Kidney epithelial cell (primary cell): ENCODE results near the gene KRTAP5-9. TPM values are rescaled to one million over a fixed set of nuclear protein-coding genes. Genes with fewer than 3 reads are reported as not detected.
"Not testable (repeated sequence)": the region's sequence is repeated elsewhere in the genome, so short reads cannot be mapped to it uniquely, and the experiment has no call there.

Experiments
- DNase-seq: peaks from one replicate; pipeline ENCODE4 v3.0.0-alpha.2; 2010; ENCODE audit warnings: low read depth
- H3K27me3 ChIP-seq: 2 replicates; pipeline ENCODE4 v1.6.0; 2011; ENCODE audit warnings: low read length; ENCODE audit not compliant: control insufficient read depth, insufficient read depth
- H3K36me3 ChIP-seq: 2 replicates; pipeline ENCODE4 v1.5.1; 2011; ENCODE audit warnings: low read length; ENCODE audit not compliant: control insufficient read depth, insufficient read depth
- H3K4me3 ChIP-seq: 2 replicates; pipeline ENCODE4 v1.5.1; 2011; ENCODE audit warnings: low read depth, mild to moderate bottlenecking, control low read depth, low read length
- total RNA-seq: library from RNA; depleted of rRNA; stranded (reverse); fragments of >200 nt; gene quantifications from 2 replicates; pipeline ENCODE4 v1.2.3, GENCODE V29; 2015
- TF ChIP-seq, protein P1 (sequence below): IDR thresholded peaks from 2 replicates; pipeline ENCODE4 v1.5.1; 2011; ENCODE audit warnings: mild to moderate bottlenecking, moderate library complexity, low read length, control low read depth, inconsistent platforms; ENCODE audit not compliant: insufficient read depth, poor library complexity, severe bottlenecking

Gene KRTAP5-9
- total RNA-seq, 1 donor from 2014 or later = not detected

DNA sequence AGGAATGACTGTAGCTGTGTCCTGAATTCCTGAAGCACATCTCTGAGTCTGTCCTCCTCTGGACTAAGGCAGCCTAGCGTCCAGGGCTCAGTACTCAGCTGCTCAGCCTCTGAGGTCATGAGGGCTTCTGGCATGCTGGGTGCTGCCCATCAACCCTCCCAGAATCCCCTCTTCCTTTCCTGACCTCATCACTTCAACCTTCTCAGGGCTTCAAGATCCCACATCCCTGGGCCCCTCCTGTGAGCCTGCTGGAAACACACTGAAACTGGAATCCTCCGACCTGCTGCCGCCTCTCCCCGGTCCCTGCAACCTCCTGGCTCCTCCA, 9.6 kb upstream of the KRTAP5-9 start:
- H3K27me3 ChIP-seq = peaks cover 4% of the 10 kb centered on the region
- no peaks in the 10 kb centered on the region for H3K36me3 ChIP-seq
- DNase-seq = no peak
- TF ChIP-seq, protein P1, sequence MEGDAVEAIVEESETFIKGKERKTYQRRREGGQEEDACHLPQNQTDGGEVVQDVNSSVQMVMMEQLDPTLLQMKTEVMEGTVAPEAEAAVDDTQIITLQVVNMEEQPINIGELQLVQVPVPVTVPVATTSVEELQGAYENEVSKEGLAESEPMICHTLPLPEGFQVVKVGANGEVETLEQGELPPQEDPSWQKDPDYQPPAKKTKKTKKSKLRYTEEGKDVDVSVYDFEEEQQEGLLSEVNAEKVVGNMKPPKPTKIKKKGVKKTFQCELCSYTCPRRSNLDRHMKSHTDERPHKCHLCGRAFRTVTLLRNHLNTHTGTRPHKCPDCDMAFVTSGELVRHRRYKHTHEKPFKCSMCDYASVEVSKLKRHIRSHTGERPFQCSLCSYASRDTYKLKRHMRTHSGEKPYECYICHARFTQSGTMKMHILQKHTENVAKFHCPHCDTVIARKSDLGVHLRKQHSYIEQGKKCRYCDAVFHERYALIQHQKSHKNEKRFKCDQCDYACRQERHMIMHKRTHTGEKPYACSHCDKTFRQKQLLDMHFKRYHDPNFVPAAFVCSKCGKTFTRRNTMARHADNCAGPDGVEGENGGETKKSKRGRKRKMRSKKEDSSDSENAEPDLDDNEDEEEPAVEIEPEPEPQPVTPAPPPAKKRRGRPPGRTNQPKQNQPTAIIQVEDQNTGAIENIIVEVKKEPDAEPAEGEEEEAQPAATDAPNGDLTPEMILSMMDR = no peak
- H3K4me3 ChIP-seq = no peak overlapping the region

DNA sequence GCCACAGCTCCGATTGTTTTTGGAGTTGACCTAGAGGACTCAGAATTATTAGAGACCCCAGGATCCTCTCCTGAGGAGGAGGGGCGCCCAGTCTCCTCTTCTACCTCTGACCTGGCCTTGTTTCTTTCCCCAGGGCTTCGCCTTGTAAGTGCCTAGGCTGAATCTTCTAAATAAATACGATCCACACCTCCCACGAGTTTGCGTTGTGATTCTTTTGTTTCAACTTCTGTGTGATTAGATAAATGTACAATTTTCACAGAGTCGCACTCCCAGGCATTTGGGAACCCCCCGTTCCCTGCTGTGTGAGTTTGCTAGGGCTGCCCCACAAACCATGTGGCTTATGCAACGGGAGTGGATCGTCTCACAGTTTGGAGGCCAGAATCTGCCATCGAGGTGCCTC, 9.2 kb upstream of the KRTAP5-9 start:
- no peaks in the 10 kb centered on the region for H3K36me3 ChIP-seq
- H3K4me3 ChIP-seq = no peak overlapping the region
- H3K27me3 ChIP-seq = peaks cover 4% of the 10 kb centered on the region
- no peak for DNase-seq
- TF ChIP-seq, protein P1 = no peak

DNA sequence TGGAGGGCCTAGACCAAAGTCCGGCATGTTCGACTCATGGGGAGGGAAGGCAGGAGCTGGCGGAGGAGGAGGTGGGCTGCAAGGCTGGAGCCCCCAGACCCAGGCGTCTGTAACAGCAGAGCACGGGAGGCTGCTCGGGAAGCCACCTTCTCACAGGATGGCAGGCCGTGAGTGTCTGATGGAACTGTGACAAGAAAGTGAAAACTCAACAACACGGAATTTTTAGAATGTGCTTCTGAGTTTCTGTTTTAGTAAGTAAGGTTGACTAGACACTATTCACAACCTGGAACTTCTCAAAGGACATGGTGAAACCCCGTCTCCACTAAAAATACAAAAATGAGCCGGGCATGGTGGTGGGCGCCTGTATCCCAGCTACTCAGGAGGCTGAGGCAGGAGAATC, 8.2 kb upstream of the KRTAP5-9 start:
- not testable (repeated sequence) for DNase-seq, H3K4me3 ChIP-seq, H3K36me3 ChIP-seq, H3K27me3 ChIP-seq

DNA sequence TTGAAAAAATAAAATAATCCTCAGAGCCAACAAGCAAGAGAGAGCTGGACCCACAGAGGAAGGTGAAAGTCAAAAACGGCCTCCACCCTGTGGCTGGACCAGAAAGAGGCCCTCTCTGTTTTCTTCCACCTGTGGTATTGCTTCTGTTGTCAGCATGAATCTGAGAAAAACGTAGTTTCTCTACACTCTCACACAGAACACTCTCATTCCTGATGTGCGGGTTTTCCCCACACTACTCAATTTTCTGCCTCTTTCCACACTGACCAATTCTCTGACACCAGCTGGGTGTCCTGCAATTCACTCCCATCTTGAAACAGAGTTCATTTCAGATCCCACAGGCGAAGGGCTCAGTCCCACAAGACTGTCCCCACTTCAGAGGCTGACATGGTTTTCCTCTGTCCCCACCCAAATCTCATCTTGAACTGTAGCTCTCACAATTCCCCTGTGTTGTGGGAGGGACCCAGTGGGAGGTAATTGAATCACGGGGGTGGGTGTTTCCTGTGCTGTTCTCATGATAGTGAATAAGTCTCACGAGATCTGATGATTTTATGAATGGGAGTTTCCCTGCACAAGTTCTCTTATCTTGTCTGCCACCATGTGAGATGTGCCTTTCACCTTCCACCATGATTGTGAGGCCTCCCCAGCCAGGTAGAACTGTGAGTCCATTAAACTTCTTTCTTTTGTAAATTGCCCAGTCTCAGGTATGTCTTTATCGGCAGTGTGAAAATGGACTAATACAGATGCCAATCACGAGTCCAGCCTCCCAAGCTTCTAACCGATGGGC, 7.5 kb upstream of the KRTAP5-9 start:
- H3K27me3 ChIP-seq, DNase-seq, H3K36me3 ChIP-seq, H3K4me3 ChIP-seq: not testable (repeated sequence)

DNA sequence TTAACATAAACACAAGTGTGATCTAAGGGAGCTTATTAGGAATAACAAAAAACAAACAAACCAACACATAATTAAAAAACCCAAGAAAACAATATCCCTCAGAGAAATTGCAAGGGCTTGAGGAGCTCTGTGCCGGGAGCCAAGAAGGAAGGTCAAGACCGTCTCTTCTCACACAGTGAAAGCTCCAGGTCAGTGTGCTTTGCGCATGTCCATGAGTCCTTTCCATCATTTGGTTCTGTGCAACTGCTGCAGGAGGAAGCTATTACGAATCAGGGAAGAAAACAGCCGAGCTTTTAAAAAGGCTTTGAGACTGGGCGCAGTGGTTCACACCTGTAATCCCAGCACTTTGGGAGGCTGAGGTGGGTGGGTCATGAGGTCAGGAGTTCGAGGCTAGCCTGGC, 5.8 kb upstream of the KRTAP5-9 start:
- DNase-seq = no peak
- Histone ChIP-seq H3K27me3 (peaks cover 6% of the 10 kb centered on the region), H3K36me3 (no peaks in the 10 kb centered on the region), H3K4me3 (no peak overlapping the region)
- TF ChIP-seq, protein P1 = no peak

DNA sequence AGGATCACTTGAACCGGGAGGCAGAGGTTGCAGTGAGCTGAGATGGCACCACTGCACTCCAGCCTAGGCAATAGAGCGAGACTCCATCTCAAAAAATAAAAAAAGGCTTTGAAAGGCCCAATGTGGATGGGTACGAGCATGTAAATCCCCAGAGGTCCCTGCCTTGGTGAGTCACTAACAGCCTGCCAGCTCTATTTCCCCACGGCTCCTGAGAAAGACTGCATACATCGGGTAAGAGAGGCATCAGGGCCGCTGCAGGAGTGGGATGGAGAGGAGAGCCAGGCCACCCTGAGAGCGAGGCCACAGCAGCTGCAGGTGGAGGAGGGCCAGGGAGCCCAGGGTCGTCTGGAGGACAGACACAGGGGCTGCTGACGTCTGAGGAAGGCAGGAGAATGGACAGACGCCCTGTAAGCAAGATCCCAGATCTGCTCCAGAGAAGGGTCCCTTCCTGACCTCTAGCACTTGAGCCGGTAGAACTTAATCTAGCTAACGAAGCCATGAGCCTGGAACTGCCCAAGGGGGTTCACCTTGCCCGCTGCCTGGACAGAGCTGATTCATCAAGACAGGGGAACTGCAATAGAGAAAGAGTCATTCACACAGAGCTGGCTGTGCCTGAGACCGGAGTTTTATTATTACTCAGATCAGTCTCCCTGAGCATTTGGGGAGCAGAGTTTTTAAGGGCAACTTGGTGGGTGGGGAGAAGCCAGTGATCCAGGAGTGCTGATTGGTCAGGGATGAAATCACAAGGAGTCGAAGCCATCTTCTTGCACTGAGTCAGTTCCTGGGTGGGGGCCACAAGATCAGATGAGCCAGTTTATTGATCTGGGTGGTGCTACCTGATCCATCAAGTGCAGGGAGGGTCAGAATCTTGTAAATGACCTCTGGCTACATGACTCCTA, 5.1 kb upstream of the KRTAP5-9 start:
- TF ChIP-seq, protein P1 = no peak
- H3K4me3 ChIP-seq = no peak overlapping the region
- no peak for DNase-seq
- H3K36me3 ChIP-seq = no peaks in the 10 kb centered on the region
- peaks cover 8% of the 10 kb centered on the region for H3K27me3 ChIP-seq
